SK-N-SH treated with all-trans-retinoic acid at 6 μM for 48 hours (cell line): ENCODE results near the gene SPATA25.
"Not testable (repeated sequence)": the region's sequence is repeated elsewhere in the genome, so short reads cannot be mapped to it uniquely, and the experiment has no call there.

ENCODE experiments used
- ATAC-seq: fragments of 200-7000 bp; cut with Tn5 transposase; 3 replicates; pipeline ENCODE4 v1.9.1; 2020; ENCODE audit warnings: mild to moderate bottlenecking, moderate library complexity
- ARNTL ChIP-seq: fragments of 450-650 bp; formaldehyde crosslinking; IDR thresholded peaks from 2 replicates; pipeline ENCODE4 v1.5.0; 2020; ENCODE audit warnings: low read depth, mild to moderate bottlenecking, moderate library complexity, borderline replicate concordance
- BACH2 ChIP-seq: fragments of 250-450 bp; sonication (Bioruptor Pico); IDR thresholded peaks from 2 replicates; pipeline ENCODE4 v1.9.0; 2021; ENCODE audit warnings: mild to moderate bottlenecking, borderline replicate concordance
- CSDC2 ChIP-seq: fragments of 250-450 bp; sonication (Bioruptor Pico); IDR thresholded peaks from 2 replicates; pipeline ENCODE4 v1.5.0; 2020; ENCODE audit warnings: mild to moderate bottlenecking, moderate library complexity
- ESRRG ChIP-seq: fragments of 250-450 bp; sonication (Bioruptor Pico); IDR thresholded peaks from 2 replicates; pipeline ENCODE4 v1.6.1; 2021; ENCODE audit warnings: mild to moderate bottlenecking
- GLIS3 ChIP-seq: fragments of 250-450 bp; sonication (Bioruptor Pico); IDR thresholded peaks from 2 replicates; pipeline ENCODE4 v1.5.0; 2020; ENCODE audit warnings: mild to moderate bottlenecking, moderate library complexity
- ISL1 ChIP-seq: fragments of 250-450 bp; sonication (Bioruptor Pico); IDR thresholded peaks from 2 replicates; pipeline ENCODE4 v2.1.2; 2022; ENCODE audit warnings: mild to moderate bottlenecking, moderate library complexity
- PPARA ChIP-seq: fragments of 250-450 bp; sonication (Bioruptor Pico); IDR thresholded peaks from 2 replicates; pipeline ENCODE4 v1.5.0; 2020; ENCODE audit warnings: mild to moderate bottlenecking, borderline replicate concordance
- RARB ChIP-seq: fragments of 250-450 bp; sonication (Bioruptor Pico); IDR thresholded peaks from 2 replicates; pipeline ENCODE4 v1.8.0; 2021; ENCODE audit warnings: mild to moderate bottlenecking, moderate library complexity
- TCF4 ChIP-seq: fragments of 250-450 bp; sonication (Bioruptor Pico); IDR thresholded peaks from 2 replicates; pipeline ENCODE4 v1.8.0; 2021; ENCODE audit warnings: mild to moderate bottlenecking, moderate library complexity, borderline replicate concordance
- TOX ChIP-seq: fragments of 250-450 bp; sonication (Bioruptor Pico); IDR thresholded peaks from 2 replicates; pipeline ENCODE4 v1.8.0; 2021; ENCODE audit warnings: mild to moderate bottlenecking, moderate library complexity, borderline replicate concordance
- ZC3H10 ChIP-seq: fragments of 250-450 bp; sonication (Bioruptor Pico); IDR thresholded peaks from 2 replicates; pipeline ENCODE4 v1.5.1; 2021; ENCODE audit warnings: mild to moderate bottlenecking, moderate library complexity
- ZFP3 ChIP-seq: fragments of 250-450 bp; sonication (Bioruptor Pico); IDR thresholded peaks from 2 replicates; pipeline ENCODE4 v1.5.0; 2020; ENCODE audit warnings: mild to moderate bottlenecking, moderate library complexity
- ZFP30 ChIP-seq: fragments of 450-650 bp; formaldehyde crosslinking; IDR thresholded peaks from 2 replicates; pipeline ENCODE4 v1.5.0; 2022; ENCODE audit warnings: mild to moderate bottlenecking, moderate library complexity
- ZNF70 ChIP-seq: fragments of 450-650 bp; formaldehyde crosslinking; IDR thresholded peaks from 2 replicates; pipeline ENCODE4 v1.5.0; 2020; ENCODE audit warnings: mild to moderate bottlenecking, moderate library complexity
- ZNF8 ChIP-seq: fragments of 450-650 bp; formaldehyde crosslinking; IDR thresholded peaks from 2 replicates; pipeline ENCODE4 v1.5.0; 2020; ENCODE audit warnings: mild to moderate bottlenecking, moderate library complexity
- TF ChIP-seq, protein P1 (sequence below): fragments of 250-450 bp; sonication (Bioruptor Pico); IDR thresholded peaks from 2 replicates; pipeline ENCODE4 v1.5.1; 2021; ENCODE audit warnings: mild to moderate bottlenecking, moderate library complexity
- TF ChIP-seq, protein P2 (sequence below): fragments of 250-450 bp; sonication (Bioruptor Pico); IDR thresholded peaks from 2 replicates; pipeline ENCODE4 v1.5.1; 2020; ENCODE audit warnings: low read depth, mild to moderate bottlenecking, moderate library complexity
- TF ChIP-seq, protein P3 (sequence below): fragments of 250-450 bp; sonication (Bioruptor Pico); IDR thresholded peaks from 2 replicates; pipeline ENCODE4 v1.5.0; 2020; ENCODE audit warnings: mild to moderate bottlenecking, moderate library complexity
- TF ChIP-seq, protein P4 (sequence below): fragments of 250-450 bp; sonication (Bioruptor Pico); IDR thresholded peaks from 2 replicates; pipeline ENCODE4 v1.8.0; 2020; ENCODE audit warnings: mild to moderate bottlenecking, moderate library complexity, borderline replicate concordance
- TF ChIP-seq, protein P5 (sequence below): fragments of 250-450 bp; sonication (Bioruptor Pico); IDR thresholded peaks from 2 replicates; pipeline ENCODE4 v1.8.0; 2021; ENCODE audit warnings: low read depth, mild to moderate bottlenecking, moderate library complexity, borderline replicate concordance

SPATA25 gene

DNA sequence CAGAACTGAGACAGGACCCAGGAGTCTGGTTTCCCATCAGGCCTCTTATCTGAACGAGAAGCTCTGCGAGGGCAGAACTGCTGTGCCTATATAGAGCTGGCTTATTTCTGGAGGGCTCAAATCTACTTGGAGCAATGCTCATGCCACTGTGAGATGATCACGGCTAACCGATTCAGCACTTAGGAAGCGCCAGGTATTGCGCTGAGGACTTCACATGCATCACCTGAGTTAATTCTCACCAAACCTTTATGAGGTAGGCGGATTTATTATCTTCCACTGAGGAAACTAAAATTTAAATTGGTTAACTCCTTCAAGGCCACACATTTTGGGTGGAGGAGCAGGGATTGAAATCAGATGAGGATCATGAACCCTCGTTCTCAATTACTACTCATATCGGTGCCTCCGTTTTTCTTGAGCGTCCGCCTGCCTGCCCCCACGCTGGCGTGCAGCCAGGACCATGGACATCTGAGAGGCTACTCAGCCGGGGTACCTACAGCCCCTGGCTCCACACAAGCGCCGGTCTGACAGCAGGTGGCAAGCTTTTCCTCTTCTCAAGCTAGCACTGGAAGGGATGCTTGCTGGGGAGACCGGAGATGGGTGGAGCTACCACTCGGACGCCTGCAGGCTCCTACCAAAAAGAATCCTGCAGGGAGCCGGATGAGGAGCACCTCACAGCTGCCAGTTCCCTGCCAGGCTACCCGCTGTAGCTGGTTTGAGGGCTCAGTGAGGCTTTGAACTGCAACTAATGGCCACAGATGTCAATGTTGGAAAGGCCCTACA is 46.0 kb upstream of the SPATA25 start (continued):
- TF ChIP-seq, protein P1, sequence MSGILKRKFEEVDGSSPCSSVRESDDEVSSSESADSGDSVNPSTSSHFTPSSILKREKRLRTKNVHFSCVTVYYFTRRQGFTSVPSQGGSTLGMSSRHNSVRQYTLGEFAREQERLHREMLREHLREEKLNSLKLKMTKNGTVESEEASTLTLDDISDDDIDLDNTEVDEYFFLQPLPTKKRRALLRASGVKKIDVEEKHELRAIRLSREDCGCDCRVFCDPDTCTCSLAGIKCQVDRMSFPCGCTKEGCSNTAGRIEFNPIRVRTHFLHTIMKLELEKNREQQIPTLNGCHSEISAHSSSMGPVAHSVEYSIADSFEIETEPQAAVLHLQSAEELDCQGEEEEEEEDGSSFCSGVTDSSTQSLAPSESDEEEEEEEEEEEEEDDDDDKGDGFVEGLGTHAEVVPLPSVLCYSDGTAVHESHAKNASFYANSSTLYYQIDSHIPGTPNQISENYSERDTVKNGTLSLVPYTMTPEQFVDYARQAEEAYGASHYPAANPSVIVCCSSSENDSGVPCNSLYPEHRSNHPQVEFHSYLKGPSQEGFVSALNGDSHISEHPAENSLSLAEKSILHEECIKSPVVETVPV (CRISPR knock-in tag), result no peak
- no peak for TF ChIP-seq BACH2
- no peak for TF ChIP-seq ESRRG
- TF ChIP-seq, protein P2, sequence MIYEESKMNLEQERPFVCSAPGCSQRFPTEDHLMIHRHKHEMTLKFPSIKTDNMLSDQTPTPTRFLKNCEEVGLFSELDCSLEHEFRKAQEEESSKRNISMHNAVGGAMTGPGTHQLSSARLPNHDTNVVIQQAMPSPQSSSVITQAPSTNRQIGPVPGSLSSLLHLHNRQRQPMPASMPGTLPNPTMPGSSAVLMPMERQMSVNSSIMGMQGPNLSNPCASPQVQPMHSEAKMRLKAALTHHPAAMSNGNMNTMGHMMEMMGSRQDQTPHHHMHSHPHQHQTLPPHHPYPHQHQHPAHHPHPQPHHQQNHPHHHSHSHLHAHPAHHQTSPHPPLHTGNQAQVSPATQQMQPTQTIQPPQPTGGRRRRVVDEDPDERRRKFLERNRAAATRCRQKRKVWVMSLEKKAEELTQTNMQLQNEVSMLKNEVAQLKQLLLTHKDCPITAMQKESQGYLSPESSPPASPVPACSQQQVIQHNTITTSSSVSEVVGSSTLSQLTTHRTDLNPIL, result no peak
- TF ChIP-seq RARB (CRISPR knock-in tag), result no peak
- TF ChIP-seq ISL1 (CRISPR knock-in tag), result no peak

DNA sequence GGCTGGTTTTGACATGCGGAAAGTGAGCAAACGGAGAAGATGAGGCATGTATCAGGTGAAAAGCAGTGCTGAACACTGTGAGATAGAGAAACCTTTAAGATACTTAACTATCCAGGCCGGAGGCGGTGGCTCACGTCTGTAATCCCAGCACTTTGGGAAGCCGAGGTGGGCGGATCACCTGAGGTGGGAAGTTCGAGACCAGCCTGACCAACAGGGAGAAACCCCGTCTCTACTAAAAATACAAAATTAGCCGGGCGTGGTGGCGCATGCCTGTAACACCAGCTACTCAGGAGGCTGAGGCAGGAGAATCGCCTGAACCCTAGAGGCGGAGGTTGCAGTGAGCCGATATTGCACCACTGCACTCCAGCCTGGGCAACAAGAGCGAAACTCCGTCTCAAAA is 44.3 kb upstream of the SPATA25 start:
- not testable (repeated sequence) for ATAC-seq

DNA sequence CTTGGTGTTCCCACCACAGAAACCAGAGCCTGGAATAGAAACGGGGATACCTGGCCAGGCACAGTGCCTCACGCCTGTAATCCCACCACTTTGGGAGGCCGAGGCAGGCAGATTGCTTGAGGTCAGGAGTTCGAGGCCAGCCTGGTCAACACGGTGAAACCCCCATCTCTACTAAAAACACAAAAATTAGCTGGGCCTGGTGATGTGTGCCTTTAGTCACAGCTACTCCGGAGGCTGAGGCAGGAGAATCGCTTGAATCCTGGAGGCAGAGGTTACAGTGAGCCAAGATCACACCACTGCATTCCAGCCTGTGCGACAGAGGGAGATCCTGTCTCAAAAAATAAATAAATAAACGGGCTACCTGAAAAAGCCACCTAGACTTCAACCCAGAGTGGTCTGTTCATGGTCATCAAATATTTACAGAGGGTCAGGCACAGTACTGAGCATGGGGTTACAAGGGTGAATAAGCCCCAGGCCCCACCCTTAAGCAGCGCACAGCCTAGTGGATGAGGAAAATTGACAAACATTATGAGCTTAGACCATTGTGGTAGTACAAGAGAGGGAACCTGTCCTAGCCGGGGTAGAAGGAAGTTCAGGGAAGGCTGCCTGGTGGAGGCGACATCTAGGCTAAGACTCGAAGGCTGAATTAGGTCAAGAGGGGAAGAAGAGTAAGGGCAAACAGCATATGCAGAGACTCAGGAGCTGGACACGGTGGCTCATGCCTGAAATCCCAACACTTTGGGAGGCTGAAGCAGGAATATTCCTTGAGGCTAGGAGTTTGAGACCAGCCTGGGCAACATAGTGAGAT is 39.9 kb upstream of the SPATA25 start:
- TF ChIP-seq GLIS3 (CRISPR knock-in tag) (no peak), BACH2 (no peak), ZC3H10 (no peak), ARNTL (CRISPR knock-in tag) (no peak), ESRRG (no peak), CSDC2 (CRISPR knock-in tag) (no peak), ZFP3 (CRISPR knock-in tag) (no peak)
- TF ChIP-seq, protein P3, sequence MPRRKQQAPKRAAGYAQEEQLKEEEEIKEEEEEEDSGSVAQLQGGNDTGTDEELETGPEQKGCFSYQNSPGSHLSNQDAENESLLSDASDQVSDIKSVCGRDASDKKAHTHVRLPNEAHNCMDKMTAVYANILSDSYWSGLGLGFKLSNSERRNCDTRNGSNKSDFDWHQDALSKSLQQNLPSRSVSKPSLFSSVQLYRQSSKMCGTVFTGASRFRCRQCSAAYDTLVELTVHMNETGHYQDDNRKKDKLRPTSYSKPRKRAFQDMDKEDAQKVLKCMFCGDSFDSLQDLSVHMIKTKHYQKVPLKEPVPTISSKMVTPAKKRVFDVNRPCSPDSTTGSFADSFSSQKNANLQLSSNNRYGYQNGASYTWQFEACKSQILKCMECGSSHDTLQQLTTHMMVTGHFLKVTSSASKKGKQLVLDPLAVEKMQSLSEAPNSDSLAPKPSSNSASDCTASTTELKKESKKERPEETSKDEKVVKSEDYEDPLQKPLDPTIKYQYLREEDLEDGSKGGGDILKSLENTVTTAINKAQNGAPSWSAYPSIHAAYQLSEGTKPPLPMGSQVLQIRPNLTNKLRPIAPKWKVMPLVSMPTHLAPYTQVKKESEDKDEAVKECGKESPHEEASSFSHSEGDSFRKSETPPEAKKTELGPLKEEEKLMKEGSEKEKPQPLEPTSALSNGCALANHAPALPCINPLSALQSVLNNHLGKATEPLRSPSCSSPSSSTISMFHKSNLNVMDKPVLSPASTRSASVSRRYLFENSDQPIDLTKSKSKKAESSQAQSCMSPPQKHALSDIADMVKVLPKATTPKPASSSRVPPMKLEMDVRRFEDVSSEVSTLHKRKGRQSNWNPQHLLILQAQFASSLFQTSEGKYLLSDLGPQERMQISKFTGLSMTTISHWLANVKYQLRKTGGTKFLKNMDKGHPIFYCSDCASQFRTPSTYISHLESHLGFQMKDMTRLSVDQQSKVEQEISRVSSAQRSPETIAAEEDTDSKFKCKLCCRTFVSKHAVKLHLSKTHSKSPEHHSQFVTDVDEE (CRISPR knock-in tag), result no peak
- TF ChIP-seq, protein P4, sequence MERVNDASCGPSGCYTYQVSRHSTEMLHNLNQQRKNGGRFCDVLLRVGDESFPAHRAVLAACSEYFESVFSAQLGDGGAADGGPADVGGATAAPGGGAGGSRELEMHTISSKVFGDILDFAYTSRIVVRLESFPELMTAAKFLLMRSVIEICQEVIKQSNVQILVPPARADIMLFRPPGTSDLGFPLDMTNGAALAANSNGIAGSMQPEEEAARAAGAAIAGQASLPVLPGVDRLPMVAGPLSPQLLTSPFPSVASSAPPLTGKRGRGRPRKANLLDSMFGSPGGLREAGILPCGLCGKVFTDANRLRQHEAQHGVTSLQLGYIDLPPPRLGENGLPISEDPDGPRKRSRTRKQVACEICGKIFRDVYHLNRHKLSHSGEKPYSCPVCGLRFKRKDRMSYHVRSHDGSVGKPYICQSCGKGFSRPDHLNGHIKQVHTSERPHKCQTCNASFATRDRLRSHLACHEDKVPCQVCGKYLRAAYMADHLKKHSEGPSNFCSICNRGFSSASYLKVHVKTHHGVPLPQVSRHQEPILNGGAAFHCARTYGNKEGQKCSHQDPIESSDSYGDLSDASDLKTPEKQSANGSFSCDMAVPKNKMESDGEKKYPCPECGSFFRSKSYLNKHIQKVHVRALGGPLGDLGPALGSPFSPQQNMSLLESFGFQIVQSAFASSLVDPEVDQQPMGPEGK (CRISPR knock-in tag), result no peak
- TF ChIP-seq, protein P1 (CRISPR knock-in tag), result no peak
- TF ChIP-seq, protein P5, sequence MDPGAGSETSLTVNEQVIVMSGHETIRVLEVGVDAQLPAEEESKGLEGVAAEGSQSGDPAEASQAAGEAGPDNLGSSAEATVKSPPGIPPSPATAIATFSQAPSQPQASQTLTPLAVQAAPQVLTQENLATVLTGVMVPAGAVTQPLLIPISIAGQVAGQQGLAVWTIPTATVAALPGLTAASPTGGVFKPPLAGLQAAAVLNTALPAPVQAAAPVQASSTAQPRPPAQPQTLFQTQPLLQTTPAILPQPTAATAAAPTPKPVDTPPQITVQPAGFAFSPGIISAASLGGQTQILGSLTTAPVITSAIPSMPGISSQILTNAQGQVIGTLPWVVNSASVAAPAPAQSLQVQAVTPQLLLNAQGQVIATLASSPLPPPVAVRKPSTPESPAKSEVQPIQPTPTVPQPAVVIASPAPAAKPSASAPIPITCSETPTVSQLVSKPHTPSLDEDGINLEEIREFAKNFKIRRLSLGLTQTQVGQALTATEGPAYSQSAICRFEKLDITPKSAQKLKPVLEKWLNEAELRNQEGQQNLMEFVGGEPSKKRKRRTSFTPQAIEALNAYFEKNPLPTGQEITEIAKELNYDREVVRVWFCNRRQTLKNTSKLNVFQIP (CRISPR knock-in tag), result no peak
- peak; percentile 12; the same call in 1 of the 3 replicates for ATAC-seq

DNA sequence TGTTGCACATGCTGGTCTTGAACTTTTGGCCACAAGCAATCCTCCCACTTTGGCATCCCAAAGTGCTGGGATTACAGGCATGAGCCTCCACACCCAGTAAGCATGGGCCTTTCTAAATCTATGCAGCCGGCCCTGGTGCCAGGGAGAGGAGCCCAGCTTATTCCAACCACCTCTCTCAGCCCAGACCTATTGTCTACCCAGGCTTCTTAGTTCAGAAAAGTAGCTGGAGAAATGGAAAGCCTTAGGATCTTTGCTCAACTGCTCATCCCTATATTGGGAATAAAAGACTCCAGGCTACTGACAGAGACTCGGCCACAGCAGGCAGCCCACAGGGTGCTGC is 39.3 kb upstream of the SPATA25 start:
- no peak; the same call in 2 of the 3 replicates for ATAC-seq
- no peak for TF ChIP-seq PPARA (CRISPR knock-in tag)
- TF ChIP-seq, protein P4 (CRISPR knock-in tag), result no peak
- TF ChIP-seq ZNF70 (CRISPR knock-in tag), result no peak
- TF ChIP-seq ZC3H10, result no peak
- no peak for TF ChIP-seq TCF4 (CRISPR knock-in tag)
- no peak for TF ChIP-seq BACH2
- TF ChIP-seq ZFP30 (CRISPR knock-in tag), result no peak
- TF ChIP-seq TOX, result no peak
- no peak for TF ChIP-seq RARB (CRISPR knock-in tag)
- TF ChIP-seq ZNF8 (CRISPR knock-in tag), result no peak
- no peak for TF ChIP-seq ISL1 (CRISPR knock-in tag)
- TF ChIP-seq ZFP3 (CRISPR knock-in tag), result no peak
- TF ChIP-seq, protein P1 (CRISPR knock-in tag), result no peak
